Neural cell (in vitro differentiated cells): ENCODE data around the gene CRELD1. TPM values are rescaled to one million over a fixed set of nuclear protein-coding genes. Genes with fewer than 3 reads are reported as not detected.

Experiments
- H2AFZ ChIP-seq: fragments of 200-600, 300-800 bp; sonication (generic), shearing (Covaris generic); 2 replicates; pipeline ENCODE4 v1.6.0; 2014; ENCODE audit warnings: low read depth, mild to moderate bottlenecking, antibody characterized with exemption, low read length, moderate library complexity
- H3F3A ChIP-seq: fragments of 200-600 bp; shearing (Covaris generic); 2 replicates; pipeline ENCODE4 v1.6.1; 2016; ENCODE audit warnings: mild to moderate bottlenecking, moderate library complexity, mixed read lengths, antibody characterized with exemption, low read length; ENCODE audit not compliant: insufficient read depth, poor library complexity, severe bottlenecking
- H3K27ac ChIP-seq: fragments of 200-600, 300-800 bp; sonication (generic), shearing (Covaris generic); 2 replicates; pipeline ENCODE4 v1.5.1; 2014; ENCODE audit warnings: mild to moderate bottlenecking, low read length, moderate library complexity
- H3K27me3 ChIP-seq: fragments of 300-800, 200-600 bp; sonication (generic), shearing (Covaris generic); 2 replicates; pipeline ENCODE4 v1.6.0; 2014; ENCODE audit warnings: mild to moderate bottlenecking, low read depth, low read length, moderate library complexity; ENCODE audit not compliant: insufficient read depth
- H3K36me3 ChIP-seq: fragments of 300-800, 200-600 bp; sonication (generic), shearing (Covaris generic); 2 replicates; pipeline ENCODE4 v1.5.1; 2014; ENCODE audit warnings: mild to moderate bottlenecking, antibody characterized with exemption, low read length, moderate library complexity; ENCODE audit not compliant: insufficient read depth
- H3K4me2 ChIP-seq: fragments of 300-800, 200-600 bp; sonication (generic), shearing (Covaris generic); 2 replicates; pipeline ENCODE4 v1.6.0; 2014; ENCODE audit warnings: mild to moderate bottlenecking, low read length
- H3K4me3 ChIP-seq: fragments of 300-800, 200-600 bp; sonication (generic), shearing (Covaris generic); 2 replicates; pipeline ENCODE4 v1.5.1; 2014; ENCODE audit warnings: mild to moderate bottlenecking, low read length, moderate library complexity
- H3K79me2 ChIP-seq: fragments of 200-600 bp; shearing (Covaris generic); replicated peaks from 2 replicates; pipeline ENCODE4 v1.6.0; 2014; ENCODE audit warnings: mild to moderate bottlenecking, low read length, moderate library complexity; ENCODE audit not compliant: insufficient read depth
- H3K9ac ChIP-seq: fragments of 300-800, 200-600 bp; sonication (generic), shearing (Covaris generic); 2 replicates; pipeline ENCODE4 v1.6.1; 2016; ENCODE audit warnings: mild to moderate bottlenecking, low read length, mixed read lengths
- H3K9me2 ChIP-seq: fragments of 200-600 bp; shearing (Covaris generic); 2 replicates; pipeline ENCODE4 v1.6.1; 2016; ENCODE audit warnings: mild to moderate bottlenecking, low read length, mixed read lengths; ENCODE audit not compliant: insufficient read depth
- H3K9me3 ChIP-seq: fragments of 200-600, 300-800 bp; sonication (generic), shearing (Covaris generic); 2 replicates; pipeline ENCODE4 v1.6.1; 2016; ENCODE audit warnings: mild to moderate bottlenecking, mixed run types, low read length, moderate library complexity, mixed read lengths
- H4K20me1 ChIP-seq: fragments of 200-600 bp; shearing (Covaris generic); 2 replicates; pipeline ENCODE4 v1.6.1; 2016; ENCODE audit warnings: mild to moderate bottlenecking, mixed run types; ENCODE audit not compliant: insufficient read depth
- CTCF ChIP-seq: fragments of 450-650 bp; IDR thresholded peaks from 2 replicates; pipeline ENCODE4 v1.5.1; 2014; ENCODE audit warnings: antibody characterized with exemption, mild to moderate bottlenecking, moderate library complexity; ENCODE audit not compliant: poor library complexity, severe bottlenecking
- EP300 ChIP-seq: fragments of 450-650 bp; conservative IDR thresholded peaks from 2 replicates; pipeline ENCODE4 v1.6.1; 2014; ENCODE audit warnings: antibody characterized with exemption, mild to moderate bottlenecking, moderate library complexity; ENCODE audit not compliant: poor library complexity, severe bottlenecking
- EZH2 ChIP-seq: fragments of 200-600, 300-800 bp; shearing (Covaris generic), sonication (generic); IDR thresholded peaks from 2 replicates; pipeline ENCODE4 v1.6.1; 2014; ENCODE audit warnings: antibody characterized with exemption, low read length, borderline replicate concordance, mild to moderate bottlenecking; ENCODE audit not compliant: insufficient read depth, poor library complexity, severe bottlenecking
- MXI1 ChIP-seq: fragments of 450-650 bp; conservative IDR thresholded peaks from 2 replicates; pipeline ENCODE4 v1.6.1; 2014; ENCODE audit warnings: antibody characterized with exemption, mild to moderate bottlenecking; ENCODE audit not compliant: poor library complexity, severe bottlenecking
- POLR2AphosphoS5 ChIP-seq: IDR thresholded peaks from 2 replicates; pipeline ENCODE4 v1.6.1; 2012
- RAD21 ChIP-seq: fragments of 450-650 bp; conservative IDR thresholded peaks from 2 replicates; pipeline ENCODE4 v1.6.1; 2014; ENCODE audit warnings: antibody characterized with exemption, mild to moderate bottlenecking, moderate library complexity
- SMC3 ChIP-seq: fragments of 450-650 bp; conservative IDR thresholded peaks from 2 replicates; pipeline ENCODE4 v1.6.1; 2014; ENCODE audit warnings: antibody characterized with exemption, mild to moderate bottlenecking, moderate library complexity; ENCODE audit not compliant: poor library complexity
- TAF1 ChIP-seq: IDR thresholded peaks from 2 replicates; pipeline ENCODE4 v1.6.1; 2012; ENCODE audit warnings: low read depth
- polyA plus RNA-seq: library from polyadenylated mRNA; depleted of rRNA; stranded (reverse); fragments of >200 nt; gene quantifications from 2 replicates; pipeline ENCODE4 v1.2.3, GENCODE V29; 2014
- TF ChIP-seq, protein P1 (sequence below): IDR thresholded peaks from 2 replicates; pipeline ENCODE4 v1.6.1; 2012; ENCODE audit warnings: borderline replicate concordance

The CRELD1 gene
- polyA plus RNA-seq, 1 donor from 2014 or later = 48.9 TPM

- no peaks in the 10 kb centered on the region for H4K20me1 ChIP-seq
- H2AFZ ChIP-seq = no peak overlapping the region
- no peaks in the 10 kb centered on the region for H3K36me3 ChIP-seq
- no peaks in the 10 kb centered on the region for H3K27me3 ChIP-seq
- no peak overlapping the region for H3K27ac ChIP-seq
- H3F3A ChIP-seq = no peaks in the 10 kb centered on the region
- no peak overlapping the region for H3K9ac ChIP-seq
- TF ChIP-seq CTCF (no peak), TAF1 (no peak), SMC3 (no peak), EZH2 (no peak), RAD21 (no peak), POLR2AphosphoS5 (no peak)
- TF ChIP-seq, protein P1, sequence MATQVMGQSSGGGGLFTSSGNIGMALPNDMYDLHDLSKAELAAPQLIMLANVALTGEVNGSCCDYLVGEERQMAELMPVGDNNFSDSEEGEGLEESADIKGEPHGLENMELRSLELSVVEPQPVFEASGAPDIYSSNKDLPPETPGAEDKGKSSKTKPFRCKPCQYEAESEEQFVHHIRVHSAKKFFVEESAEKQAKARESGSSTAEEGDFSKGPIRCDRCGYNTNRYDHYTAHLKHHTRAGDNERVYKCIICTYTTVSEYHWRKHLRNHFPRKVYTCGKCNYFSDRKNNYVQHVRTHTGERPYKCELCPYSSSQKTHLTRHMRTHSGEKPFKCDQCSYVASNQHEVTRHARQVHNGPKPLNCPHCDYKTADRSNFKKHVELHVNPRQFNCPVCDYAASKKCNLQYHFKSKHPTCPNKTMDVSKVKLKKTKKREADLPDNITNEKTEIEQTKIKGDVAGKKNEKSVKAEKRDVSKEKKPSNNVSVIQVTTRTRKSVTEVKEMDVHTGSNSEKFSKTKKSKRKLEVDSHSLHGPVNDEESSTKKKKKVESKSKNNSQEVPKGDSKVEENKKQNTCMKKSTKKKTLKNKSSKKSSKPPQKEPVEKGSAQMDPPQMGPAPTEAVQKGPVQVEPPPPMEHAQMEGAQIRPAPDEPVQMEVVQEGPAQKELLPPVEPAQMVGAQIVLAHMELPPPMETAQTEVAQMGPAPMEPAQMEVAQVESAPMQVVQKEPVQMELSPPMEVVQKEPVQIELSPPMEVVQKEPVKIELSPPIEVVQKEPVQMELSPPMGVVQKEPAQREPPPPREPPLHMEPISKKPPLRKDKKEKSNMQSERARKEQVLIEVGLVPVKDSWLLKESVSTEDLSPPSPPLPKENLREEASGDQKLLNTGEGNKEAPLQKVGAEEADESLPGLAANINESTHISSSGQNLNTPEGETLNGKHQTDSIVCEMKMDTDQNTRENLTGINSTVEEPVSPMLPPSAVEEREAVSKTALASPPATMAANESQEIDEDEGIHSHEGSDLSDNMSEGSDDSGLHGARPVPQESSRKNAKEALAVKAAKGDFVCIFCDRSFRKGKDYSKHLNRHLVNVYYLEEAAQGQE = no peak
- H3K4me2 ChIP-seq = no peak overlapping the region
- H3K79me2 ChIP-seq = no peaks in the 10 kb centered on the region
- no peaks in the 10 kb centered on the region for H3K9me3 ChIP-seq
- H3K9me2 ChIP-seq = no peaks in the 10 kb centered on the region
- no peak overlapping the region for H3K4me3 ChIP-seq
Observed at GRCh38 chr3:9940746-9941145, 7.1 kb downstream of the CRELD1 start.

DNA sequence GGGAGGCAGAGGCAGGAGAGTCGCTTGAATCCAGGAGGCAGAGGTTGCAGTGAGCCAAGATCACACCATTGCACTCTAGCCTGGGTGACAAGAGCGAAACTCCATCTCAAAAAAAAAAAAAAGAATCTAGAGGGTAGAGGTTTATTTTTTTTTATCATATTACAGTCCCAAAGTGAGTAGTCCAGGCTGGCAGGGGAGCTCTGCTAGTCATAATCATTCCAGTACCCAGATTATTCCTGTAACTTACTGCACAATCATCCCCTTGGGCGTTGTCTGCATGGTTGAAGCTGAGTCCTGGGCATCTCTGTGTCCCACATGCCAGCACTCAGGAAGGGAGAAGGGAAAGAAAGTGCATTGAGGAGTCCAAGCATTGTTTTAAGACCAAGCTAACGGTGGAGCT is 8.5 kb downstream of the CRELD1 start:
- Histone ChIP-seq H3K27ac (no peak overlapping the region), H3K9me2 (no peaks in the 10 kb centered on the region), H3K79me2 (no peaks in the 10 kb centered on the region), H3K9me3 (no peaks in the 10 kb centered on the region), H3K4me2 (no peak overlapping the region), H3K36me3 (no peaks in the 10 kb centered on the region), H3K9ac (no peak overlapping the region), H3K27me3 (no peaks in the 10 kb centered on the region), H2AFZ (no peak overlapping the region), H3F3A (no peaks in the 10 kb centered on the region), H3K4me3 (no peak overlapping the region), H4K20me1 (no peaks in the 10 kb centered on the region)
- no peak for TF ChIP-seq MXI1
- no peak for TF ChIP-seq EZH2

DNA sequence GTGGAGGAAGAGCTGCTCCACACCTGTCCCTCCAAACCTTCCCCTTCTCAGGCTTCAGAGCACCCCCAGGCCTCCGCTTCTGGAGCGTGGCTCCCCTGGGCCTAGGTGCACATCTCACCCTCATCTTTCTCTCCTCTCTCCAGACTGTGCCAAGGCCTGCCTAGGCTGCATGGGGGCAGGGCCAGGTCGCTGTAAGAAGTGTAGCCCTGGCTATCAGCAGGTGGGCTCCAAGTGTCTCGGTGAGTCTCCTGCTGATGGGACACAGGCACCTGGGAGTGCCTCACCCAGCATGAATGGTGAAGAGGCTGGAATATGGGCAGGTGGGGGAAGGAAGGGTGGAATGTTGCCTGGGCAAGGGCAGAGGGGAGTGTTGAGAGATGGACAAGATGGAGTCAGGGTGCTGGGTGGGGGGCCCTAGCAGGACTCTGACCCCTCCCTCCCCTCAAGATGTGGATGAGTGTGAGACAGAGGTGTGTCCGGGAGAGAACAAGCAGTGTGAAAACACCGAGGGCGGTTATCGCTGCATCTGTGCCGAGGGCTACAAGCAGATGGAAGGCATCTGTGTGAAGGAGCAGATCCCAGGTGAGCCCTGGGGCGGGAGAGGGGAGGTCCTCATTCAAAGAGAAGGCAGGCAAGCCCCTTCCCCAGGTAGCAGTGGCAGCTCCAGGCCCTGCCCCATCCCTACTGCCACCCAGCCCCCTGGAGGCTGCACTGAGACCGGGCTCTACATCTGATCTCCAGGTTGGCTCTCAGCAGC is 9.5 kb downstream of the CRELD1 start:
- Histone ChIP-seq H3K4me2 (no peak overlapping the region), H3K27ac (no peak overlapping the region), H2AFZ (no peak overlapping the region), H3K9me3 (no peaks in the 10 kb centered on the region), H3K9ac (no peak overlapping the region), H3K36me3 (no peaks in the 10 kb centered on the region), H3F3A (no peaks in the 10 kb centered on the region), H3K27me3 (no peaks in the 10 kb centered on the region), H3K4me3 (no peak overlapping the region), H3K9me2 (no peaks in the 10 kb centered on the region), H3K79me2 (no peaks in the 10 kb centered on the region), H4K20me1 (no peaks in the 10 kb centered on the region)
- TF ChIP-seq, protein P1 = no peak
- TF ChIP-seq SMC3 = no peak
- no peak for TF ChIP-seq EZH2
- no peak for TF ChIP-seq EP300
- no peak for TF ChIP-seq RAD21
- TF ChIP-seq POLR2AphosphoS5 = no peak
- no peak for TF ChIP-seq MXI1
- TF ChIP-seq TAF1 = no peak
- TF ChIP-seq CTCF = no peak
